Neuronal stem cell (in vitro differentiated cells): Measurements from ENCODE around the gene CUTA.
A peak's percentile ranks its signal among the peaks of the same experiment; 100 is the strongest.

ENCODE experiments used
- DNase-seq: peaks from one replicate; pipeline ENCODE4 v3.0.0-alpha.2; 2013; ENCODE audit warnings: low spot score
- H2AFZ ChIP-seq: one replicate; pipeline ENCODE4 v1.6.1; 2013; ENCODE audit warnings: mild to moderate bottlenecking, low read length, inconsistent platforms
- H2AK5ac ChIP-seq: 2 replicates; pipeline ENCODE4 v1.6.1; 2013; ENCODE audit warnings: low read depth, mild to moderate bottlenecking, inconsistent platforms, low read length, moderate library complexity, mixed read lengths
- H2BK120ac ChIP-seq: 2 replicates; pipeline ENCODE4 v1.6.1; 2013; ENCODE audit warnings: low read depth, mild to moderate bottlenecking, inconsistent platforms, low read length, moderate library complexity, mixed read lengths
- H2BK12ac ChIP-seq: one replicate; pipeline ENCODE4 v1.6.1; 2013; ENCODE audit warnings: low read length, inconsistent platforms
- H2BK15ac ChIP-seq: 2 replicates; pipeline ENCODE4 v1.6.1; 2013; ENCODE audit warnings: mild to moderate bottlenecking, low read length, inconsistent platforms, mixed read lengths
- H2BK5ac ChIP-seq: one replicate; pipeline ENCODE4 v1.6.1; 2013; ENCODE audit warnings: inconsistent platforms, mild to moderate bottlenecking, low read length, moderate library complexity
- H3K14ac ChIP-seq: one replicate; pipeline ENCODE4 v1.6.1; 2013; ENCODE audit warnings: low read length, inconsistent platforms
- H3K18ac ChIP-seq: 2 replicates; pipeline ENCODE4 v1.6.1; 2013; ENCODE audit warnings: low read length, inconsistent platforms
- H3K23ac ChIP-seq: 2 replicates; pipeline ENCODE4 v1.6.1; 2013; ENCODE audit warnings: low read depth, mild to moderate bottlenecking, mixed read lengths, low read length, inconsistent platforms; ENCODE audit not compliant: poor library complexity
- H3K27ac ChIP-seq: replicated peaks from 3 replicates; pipeline ENCODE4 v1.5.1; 2013; ENCODE audit warnings: low read length, inconsistent platforms
- H3K27me3 ChIP-seq, 3 experiments: 2 replicates each; pipeline ENCODE4 v1.6.1; 2013; ENCODE audit warnings: low read length in 3 of 3, mild to moderate bottlenecking in 2 of 3, inconsistent platforms in 1 of 3, low read depth in 1 of 3, mixed read lengths in 1 of 3, moderate library complexity in 1 of 3; ENCODE audit not compliant: control insufficient read depth in 3 of 3, insufficient read depth in 3 of 3
- H3K36me3 ChIP-seq, 2 donors: replicated peaks in 1 of 2; 2 replicates each; pipeline ENCODE4 v1.6.1; 2013; ENCODE audit warnings: low read length in 2 of 2; ENCODE audit not compliant: control insufficient read depth in 2 of 2, insufficient read depth in 2 of 2
- H3K4ac ChIP-seq: 2 replicates; pipeline ENCODE4 v1.6.1; 2013; ENCODE audit warnings: inconsistent platforms, mild to moderate bottlenecking, low read length, moderate library complexity
- H3K4me1 ChIP-seq, 2 donors: 1 replicate in 1 of 2; 2 replicates in 1 of 2; pipeline ENCODE4 v1.6.1; 2013; ENCODE audit warnings: low read length in 2 of 2, low read depth in 1 of 2; ENCODE audit not compliant: control insufficient read depth in 2 of 2, insufficient read depth in 1 of 2
- H3K4me2 ChIP-seq: one replicate; pipeline ENCODE4 v1.6.1; 2013; ENCODE audit warnings: mild to moderate bottlenecking, low read length, inconsistent platforms; ENCODE audit not compliant: insufficient read depth, poor library complexity, severe bottlenecking
- H3K4me3 ChIP-seq, 2 donors: 2 replicates each; pipeline ENCODE4 v1.5.1; 2013; ENCODE audit warnings: low read length in 2 of 2, mild to moderate bottlenecking in 2 of 2, inconsistent platforms in 1 of 2, moderate library complexity in 1 of 2
- H3K79me1 ChIP-seq: one replicate; pipeline ENCODE4 v1.6.1; 2013; ENCODE audit warnings: low read depth, mild to moderate bottlenecking, inconsistent platforms, low read length, moderate library complexity
- H3K9ac ChIP-seq: one replicate; pipeline ENCODE4 v1.6.1; 2013; ENCODE audit warnings: mild to moderate bottlenecking, low read depth, low read length, inconsistent platforms; ENCODE audit not compliant: poor library complexity
- H3K9me3 ChIP-seq, 2 donors: replicated peaks in 1 of 2; 2 replicates each; pipeline versions ENCODE3 to v1.6.1; 2013; ENCODE audit warnings: low read length in 2 of 2, mild to moderate bottlenecking in 2 of 2, inconsistent platforms in 1 of 2, low read depth in 1 of 2, mixed read lengths in 1 of 2, moderate library complexity in 1 of 2; ENCODE audit not compliant: control insufficient read depth in 2 of 2, insufficient read depth in 1 of 2
- H4K8ac ChIP-seq: one replicate; pipeline ENCODE4 v1.6.1; 2013; ENCODE audit warnings: low read depth, mild to moderate bottlenecking, inconsistent platforms, low read length, moderate library complexity
- H4K91ac ChIP-seq: one replicate; pipeline ENCODE4 v1.6.1; 2013; ENCODE audit warnings: low read length, low read depth, mild to moderate bottlenecking, inconsistent platforms; ENCODE audit not compliant: poor library complexity
- WGBS, 2 donors: extraction: QIAGEN DNeasy Blood & Tissue Kit; methylation state at CpG; one replicate each; pipeline ENCODE4 v1.1.7; 2013; ENCODE audit warnings: missing lambda C conversion rate in 2 of 2, mixed read lengths in 1 of 2; ENCODE audit not compliant: insufficient read length in 2 of 2, insufficient replicate concordance in 1 of 2; ENCODE audit errors: extremely low coverage in 2 of 2; 5-methylcytosine and 5-hydroxymethylcytosine counted together

The CUTA gene

DNA sequence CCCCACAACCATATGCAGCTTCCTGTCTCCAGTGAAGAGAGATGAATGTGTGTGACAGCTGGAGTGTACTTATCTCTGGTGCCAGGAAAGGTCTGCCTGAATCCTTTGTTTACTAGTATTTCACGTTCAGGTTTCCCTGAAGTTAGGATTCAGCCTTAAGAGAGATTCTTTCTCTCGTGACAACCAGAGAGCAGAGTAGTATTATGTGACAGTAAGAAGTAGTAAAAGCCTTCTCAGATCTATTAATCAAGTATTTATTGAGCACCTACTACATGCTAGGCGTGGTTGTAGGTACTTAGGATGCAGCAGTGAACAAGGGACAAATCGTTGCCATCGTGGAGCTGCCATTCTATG is 25.3 kb downstream of the CUTA start:
- Histone ChIP-seq H2BK5ac (no peak overlapping the region), H3K36me3 (peaks cover 4 to 38% of the 10 kb centered on the region in 2 donors), H3K14ac (no peak overlapping the region), H2AFZ (peak overlapping the region; percentile 87), H3K9me3 (no peaks in the 10 kb centered on the region), H2AK5ac (no peak overlapping the region), H4K91ac (no peak overlapping the region), H3K27me3 (no peaks in the 10 kb centered on the region), H3K23ac (no peak overlapping the region), H3K9ac (no peak overlapping the region), H3K18ac (no peak overlapping the region), H3K27ac (no peak overlapping the region), H3K4me3 (peak overlapping the region; percentile 85 to 97), H2BK15ac (no peak overlapping the region), H3K4me1 (peaks cover 8 to 18% of the 10 kb centered on the region in 2 donors), H3K4ac (no peak overlapping the region), H4K8ac (no peak overlapping the region), H3K4me2 (peak overlapping the region; percentile 64), H2BK120ac (no peak overlapping the region), H2BK12ac (no peak overlapping the region), H3K79me1 (peaks cover 8% of the 10 kb centered on the region)
- no CpG with 5 or more reads among the region's 5 CpGs for WGBS, 2 donors
- no peak for DNase-seq

- peak overlapping the region; percentile 87 for H2AFZ ChIP-seq
- peak overlapping the region; percentile 98 for H3K9ac ChIP-seq
- H3K4ac ChIP-seq: peak overlapping the region; percentile 96
- H3K36me3 ChIP-seq: peaks cover 4 to 36% of the 10 kb centered on the region in 2 donors
- peak overlapping the region; percentile 85 to 97 for H3K4me3 ChIP-seq
- no peak overlapping the region for H2BK12ac ChIP-seq
- H3K27ac ChIP-seq: peak overlapping the region; percentile 94
- DNase-seq: no peak
- H3K23ac ChIP-seq: peak overlapping the region; percentile 94
- no peaks in the 10 kb centered on the region for H3K27me3 ChIP-seq
- H2BK5ac ChIP-seq: peak overlapping the region; percentile 97
- H3K79me1 ChIP-seq: peaks cover 8% of the 10 kb centered on the region
- H3K18ac ChIP-seq: peak overlapping the region; percentile 96
- WGBS, 2 donors: no CpG with 5 or more reads among the region's 31 CpGs
- no peak overlapping the region for H2BK15ac ChIP-seq
- peak overlapping the region; percentile 89 for H4K91ac ChIP-seq
- peak overlapping the region; percentile 97 for H2AK5ac ChIP-seq
- peak overlapping the region; percentile 64 for H3K4me2 ChIP-seq
- no peak overlapping the region for H4K8ac ChIP-seq
- H3K4me1 ChIP-seq: peaks cover 8 to 18% of the 10 kb centered on the region in 2 donors
- H3K9me3 ChIP-seq: no peaks in the 10 kb centered on the region
- peak overlapping the region; percentile 90 for H3K14ac ChIP-seq
- H2BK120ac ChIP-seq: peak overlapping the region; percentile 90
Measured at GRCh38 chr6:33391922-33392594, 25.8 kb downstream of the CUTA start.

DNA sequence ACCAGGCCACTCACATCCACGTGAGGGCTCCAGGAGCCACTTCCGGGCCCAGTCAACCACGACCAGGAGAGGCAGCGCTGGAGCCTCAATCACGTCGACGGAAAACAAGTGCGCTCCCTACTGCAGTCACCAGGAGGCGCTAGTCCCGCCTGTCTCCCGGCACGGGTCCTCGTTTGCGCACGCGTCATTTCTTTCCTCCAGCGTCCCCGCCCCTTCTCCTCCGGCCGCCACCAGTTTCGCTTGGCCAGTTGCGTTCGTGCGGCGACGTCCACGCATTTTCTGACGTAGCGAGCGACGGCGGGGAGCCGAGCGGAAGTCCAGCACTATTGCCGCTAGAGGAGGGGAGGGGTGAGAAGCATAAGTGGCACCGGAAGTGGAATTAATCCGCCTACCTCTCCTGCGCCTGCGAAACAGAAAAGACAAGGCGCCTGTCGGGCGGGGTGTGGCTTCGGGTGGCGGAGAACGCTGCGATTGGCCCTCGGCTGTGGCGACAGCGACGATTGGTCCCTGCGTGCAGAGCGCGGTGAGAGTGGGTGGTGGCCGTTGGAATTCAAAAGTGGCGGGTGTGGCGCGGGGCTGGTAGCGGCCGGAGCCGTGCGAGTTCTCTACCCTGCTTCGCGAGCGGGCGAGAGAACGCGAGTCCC is 26.5 kb downstream of the CUTA start, which contains the start of gene KIFC1:
Gene KIFC1 (plus strand): TSS at position 546 of the 644 bp plus-strand sequence. CDS start 163 bp downstream, outside the sequence.
- Histone ChIP-seq H3K36me3 (peaks cover 3 to 35% of the 10 kb centered on the region in 2 donors), H2BK12ac (no peak within 1 kb of the TSS), H3K27me3 (no peaks in the 10 kb centered on the region), H3K4me3 (peak within 1 kb of the TSS; percentile 85 to 97), H2BK15ac (no peak within 1 kb of the TSS), H3K4ac (peak within 1 kb of the TSS; percentile 96), H3K4me1 (peaks cover 8 to 18% of the 10 kb centered on the region in 2 donors), H3K79me1 (peaks cover 8% of the 10 kb centered on the region), H2BK5ac (peak within 1 kb of the TSS; percentile 97), H3K4me2 (peak within 1 kb of the TSS; percentile 64), H4K91ac (peak within 1 kb of the TSS; percentile 89), H3K23ac (peak within 1 kb of the TSS; percentile 94), H2BK120ac (peak within 1 kb of the TSS; percentile 90), H2AK5ac (peak within 1 kb of the TSS; percentile 97), H2AFZ (peak within 1 kb of the TSS; percentile 87), H3K27ac (peak within 1 kb of the TSS; percentile 94), H4K8ac (no peak within 1 kb of the TSS), H3K9me3 (no peaks in the 10 kb centered on the region), H3K18ac (peak within 1 kb of the TSS; percentile 96), H3K14ac (peak within 1 kb of the TSS; percentile 90), H3K9ac (peak within 1 kb of the TSS; percentile 98)
- no CpG with 5 or more reads among the region's 67 CpGs for WGBS, 2 donors
- peak; percentile 99 for DNase-seq

GRCh38 chr6:33390767-33391277 is 27.1 kb downstream of the CUTA start:
- Histone ChIP-seq H3K14ac (no peak overlapping the region), H4K8ac (no peak overlapping the region), H3K36me3 (peaks cover 0 to 29% of the 10 kb centered on the region in 2 donors), H3K18ac (no peak overlapping the region), H2BK15ac (no peak overlapping the region), H3K27ac (peak overlapping the region; percentile 84), H3K4me1 (peaks cover 8 to 18% of the 10 kb centered on the region in 2 donors), H4K91ac (no peak overlapping the region), H3K9me3 (no peaks in the 10 kb centered on the region), H2BK12ac (no peak overlapping the region), H3K9ac (no peak overlapping the region), H2BK5ac (no peak overlapping the region), H2BK120ac (no peak overlapping the region), H2AFZ (peak overlapping the region; percentile 85), H3K23ac (no peak overlapping the region), H3K27me3 (no peaks in the 10 kb centered on the region), H3K4me2 (peak overlapping the region; percentile 35), H2AK5ac (no peak overlapping the region), H3K4ac (no peak overlapping the region), H3K4me3 (peak overlapping the region; percentile 27 to 73), H3K79me1 (peaks cover 8% of the 10 kb centered on the region)
- no peak for DNase-seq
- WGBS, 2 donors: no CpG with 5 or more reads among the region's 9 CpGs
